PFSK-1 (cell line): Measurements from ENCODE around the gene CGB1.

Experiments
- FOXP2 ChIP-seq: optimal IDR thresholded peaks from 2 replicates; pipeline ENCODE3; 2011; ENCODE audit warnings: borderline replicate concordance, control low read depth, inconsistent platforms; ENCODE audit not compliant: insufficient read depth; ENCODE audit errors: extremely low read length, extremely low read depth
- POLR2AphosphoS5 ChIP-seq: IDR thresholded peaks from 2 replicates; pipeline ENCODE4 v1.6.1; 2012; ENCODE audit warnings: low read depth, mild to moderate bottlenecking, control low read depth, low read length, moderate library complexity
- SIN3A ChIP-seq: IDR thresholded peaks from 2 replicates; pipeline ENCODE4 v1.6.1; 2012; ENCODE audit warnings: mild to moderate bottlenecking, low read length, moderate library complexity, borderline replicate concordance; ENCODE audit not compliant: insufficient read depth
- TAF1 ChIP-seq: IDR thresholded peaks from 2 replicates; pipeline ENCODE4 v1.6.1; 2012; ENCODE audit warnings: low read length, control low read depth, borderline replicate concordance; ENCODE audit not compliant: insufficient read depth
- TF ChIP-seq, protein P1 (sequence below), 2 experiments: IDR thresholded peaks; 2 replicates each; pipeline versions ENCODE4 v1.6.1 to v1.8.0; 2011 to 2012; ENCODE audit warnings: low read depth in 2 of 2, low read length in 2 of 2, control low read depth in 1 of 2, inconsistent platforms in 1 of 2, mild to moderate bottlenecking in 1 of 2, moderate library complexity in 1 of 2; ENCODE audit not compliant: insufficient read depth in 1 of 2

The CGB1 gene

DNA sequence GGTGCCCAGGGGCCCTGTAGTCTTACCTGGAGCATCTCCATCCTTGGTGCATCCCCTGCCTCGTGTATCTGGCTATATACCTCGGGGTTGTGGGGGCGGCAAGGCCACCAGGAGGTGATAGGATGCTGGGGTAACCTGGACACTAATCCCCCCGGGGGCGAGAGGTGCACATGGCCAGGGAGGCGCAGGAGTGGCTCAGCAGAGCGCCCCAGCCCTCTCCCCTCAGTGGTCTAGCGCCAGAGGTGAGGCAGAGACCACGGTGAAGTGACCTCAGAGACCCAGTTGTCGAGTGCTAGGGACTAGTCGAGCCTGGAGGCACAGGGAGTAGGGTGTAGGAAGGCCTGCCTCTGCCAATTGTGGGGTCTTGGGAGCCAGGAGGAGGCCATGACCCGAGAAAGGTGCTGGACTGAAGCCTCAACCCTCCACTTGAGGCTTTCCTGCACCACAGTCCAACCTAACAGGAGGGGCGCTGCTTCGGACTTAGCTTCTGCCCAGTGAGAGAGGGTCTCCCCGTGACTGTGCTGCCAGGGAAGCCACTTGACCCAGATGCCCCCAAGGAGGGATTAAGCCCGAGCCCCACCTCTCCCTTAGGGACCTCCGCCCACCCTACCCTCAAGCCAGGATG is 19.5 kb downstream of the CGB1 start, which contains the start of gene LHB:
TSS of gene LHB (minus strand) at position 51 of the 625 bp plus-strand sequence. CDS start at position 41, 10 bp downstream.
- TF ChIP-seq TAF1 (no peak), SIN3A (no peak), POLR2AphosphoS5 (no peak; the same call in 1 of the 2 replicates), FOXP2 (no peak)
- TF ChIP-seq, protein P1, sequence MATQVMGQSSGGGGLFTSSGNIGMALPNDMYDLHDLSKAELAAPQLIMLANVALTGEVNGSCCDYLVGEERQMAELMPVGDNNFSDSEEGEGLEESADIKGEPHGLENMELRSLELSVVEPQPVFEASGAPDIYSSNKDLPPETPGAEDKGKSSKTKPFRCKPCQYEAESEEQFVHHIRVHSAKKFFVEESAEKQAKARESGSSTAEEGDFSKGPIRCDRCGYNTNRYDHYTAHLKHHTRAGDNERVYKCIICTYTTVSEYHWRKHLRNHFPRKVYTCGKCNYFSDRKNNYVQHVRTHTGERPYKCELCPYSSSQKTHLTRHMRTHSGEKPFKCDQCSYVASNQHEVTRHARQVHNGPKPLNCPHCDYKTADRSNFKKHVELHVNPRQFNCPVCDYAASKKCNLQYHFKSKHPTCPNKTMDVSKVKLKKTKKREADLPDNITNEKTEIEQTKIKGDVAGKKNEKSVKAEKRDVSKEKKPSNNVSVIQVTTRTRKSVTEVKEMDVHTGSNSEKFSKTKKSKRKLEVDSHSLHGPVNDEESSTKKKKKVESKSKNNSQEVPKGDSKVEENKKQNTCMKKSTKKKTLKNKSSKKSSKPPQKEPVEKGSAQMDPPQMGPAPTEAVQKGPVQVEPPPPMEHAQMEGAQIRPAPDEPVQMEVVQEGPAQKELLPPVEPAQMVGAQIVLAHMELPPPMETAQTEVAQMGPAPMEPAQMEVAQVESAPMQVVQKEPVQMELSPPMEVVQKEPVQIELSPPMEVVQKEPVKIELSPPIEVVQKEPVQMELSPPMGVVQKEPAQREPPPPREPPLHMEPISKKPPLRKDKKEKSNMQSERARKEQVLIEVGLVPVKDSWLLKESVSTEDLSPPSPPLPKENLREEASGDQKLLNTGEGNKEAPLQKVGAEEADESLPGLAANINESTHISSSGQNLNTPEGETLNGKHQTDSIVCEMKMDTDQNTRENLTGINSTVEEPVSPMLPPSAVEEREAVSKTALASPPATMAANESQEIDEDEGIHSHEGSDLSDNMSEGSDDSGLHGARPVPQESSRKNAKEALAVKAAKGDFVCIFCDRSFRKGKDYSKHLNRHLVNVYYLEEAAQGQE (IDR thresholded peaks at IDR 0.05; ENCODE audit: insufficient read depth in 1 of 2, low read depth in 2 of 2, low read length in 2 of 2): no peak

DNA sequence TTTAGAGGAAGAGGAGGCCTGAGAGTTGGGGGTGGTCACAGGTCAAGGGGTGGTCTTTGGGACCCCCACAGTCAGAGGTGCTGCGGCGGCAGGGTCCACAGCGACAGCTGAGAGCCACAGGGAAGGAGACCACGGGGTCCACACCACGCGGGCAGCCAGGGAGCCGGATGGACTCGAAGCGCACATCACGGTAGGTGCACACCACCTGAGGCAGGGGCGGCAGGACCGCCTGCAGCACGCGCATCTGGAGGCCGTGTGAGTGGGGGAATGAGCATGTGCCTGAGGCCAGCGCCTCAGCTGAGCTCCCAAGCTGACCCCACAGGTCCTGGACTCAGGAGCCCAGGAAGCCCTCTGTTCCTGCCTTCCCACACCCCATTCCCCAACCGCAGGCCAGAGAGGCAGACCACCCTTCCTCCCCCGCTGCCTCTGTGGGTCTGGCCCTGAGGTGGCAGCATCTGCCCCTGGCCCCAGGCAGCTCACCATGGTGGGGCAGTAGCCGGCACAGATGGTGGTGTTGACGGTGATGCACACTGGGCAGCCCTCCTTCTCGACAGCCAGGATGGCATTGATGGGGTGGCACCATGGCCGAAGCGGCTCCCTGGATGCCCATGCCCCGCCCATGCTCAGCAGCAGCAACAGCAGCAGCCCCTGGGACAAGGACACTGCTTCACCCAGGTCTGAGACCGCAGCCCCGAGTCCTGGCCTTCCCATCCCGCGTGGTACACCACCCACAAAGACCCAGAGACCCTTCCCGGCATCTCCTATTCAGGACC is 20.4 kb downstream of the CGB1 start:
- no peak for TF ChIP-seq FOXP2
- no peak for TF ChIP-seq POLR2AphosphoS5
- TF ChIP-seq, protein P1 (IDR thresholded peaks at IDR 0.05; ENCODE audit: insufficient read depth in 1 of 2, low read depth in 2 of 2, low read length in 2 of 2): no peak
- TF ChIP-seq SIN3A: no peak
- TF ChIP-seq TAF1: no peak

DNA sequence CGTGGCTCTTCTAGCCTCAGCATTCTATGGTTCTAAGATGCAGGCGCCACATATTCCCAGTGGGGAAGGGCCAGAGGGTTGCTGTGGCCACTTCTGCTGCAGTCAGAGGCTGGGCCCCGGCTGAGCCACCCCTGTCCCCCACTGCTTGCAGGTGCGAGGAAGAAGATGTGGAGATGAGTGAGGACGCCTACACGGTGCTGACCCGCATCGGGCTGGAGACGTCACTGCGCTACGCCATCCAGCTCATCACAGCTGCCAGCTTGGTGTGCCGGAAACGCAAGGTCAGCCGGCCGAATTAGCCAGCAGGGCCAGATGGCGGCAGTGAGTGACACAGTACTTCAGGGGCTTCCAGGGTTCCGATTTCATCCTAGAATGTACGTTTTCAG is 21.8 kb downstream of the CGB1 start:
- TF ChIP-seq FOXP2: no peak
- TF ChIP-seq POLR2AphosphoS5: no peak
- TF ChIP-seq TAF1: no peak
- TF ChIP-seq, protein P1 (IDR thresholded peaks at IDR 0.05; ENCODE audit: insufficient read depth in 1 of 2, low read depth in 2 of 2, low read length in 2 of 2): no peak
- TF ChIP-seq SIN3A: no peak

DNA sequence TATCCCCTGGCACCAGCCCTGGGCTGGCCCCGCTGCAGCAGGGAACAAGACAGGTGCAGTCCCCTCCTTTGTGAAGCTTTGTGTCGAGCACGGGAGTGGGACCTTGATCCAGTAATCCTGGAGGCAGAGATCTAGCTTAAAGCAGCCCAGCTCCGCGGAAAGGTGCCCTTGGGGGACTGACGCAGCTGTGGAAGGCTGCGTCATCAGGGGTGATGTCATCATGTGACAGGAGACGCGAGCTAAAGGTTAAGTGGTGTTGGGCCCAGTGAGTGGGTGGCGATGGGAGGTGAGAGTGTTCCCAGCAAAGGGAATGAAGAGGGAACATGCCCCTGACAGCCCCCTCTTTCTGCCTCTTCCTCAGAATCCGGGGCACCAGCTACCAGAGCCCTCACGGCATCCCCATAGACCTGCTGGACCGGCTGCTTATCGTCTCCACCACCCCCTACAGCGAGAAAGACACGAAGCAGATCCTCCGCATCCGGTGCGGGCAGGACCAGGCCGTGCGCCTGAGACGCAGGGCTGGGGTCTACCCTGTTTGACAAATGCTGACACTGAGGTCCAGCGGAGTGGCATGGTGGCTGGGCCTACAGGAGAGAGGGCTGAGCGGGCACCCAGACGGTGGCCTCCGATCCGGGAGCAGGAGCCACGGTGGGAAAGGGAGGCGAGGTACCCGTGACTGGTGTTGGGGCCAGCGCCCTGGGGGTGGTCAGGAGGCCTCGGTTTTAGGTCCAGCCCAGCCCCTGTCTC is 22.4 kb downstream of the CGB1 start:
- TF ChIP-seq SIN3A (no peak), POLR2AphosphoS5 (no peak), FOXP2 (no peak), TAF1 (no peak)
- TF ChIP-seq, protein P1 (IDR thresholded peaks at IDR 0.05; ENCODE audit: insufficient read depth in 1 of 2, low read depth in 2 of 2, low read length in 2 of 2): no peak
